Suprapubic skin (tissue), 3 donors: ENCODE measurements around the gene CDK18.

Source experiments
- CTCF ChIP-seq, 2 donors: fragments of 200-600 bp in 1 of 2; fragments of 450-650 bp in 1 of 2; sonication (generic) in 1 of 2; IDR thresholded peaks; one replicate each; pipeline ENCODE4 v1.5.1; 2016 to 2019; ENCODE audit warnings: antibody characterized with exemption in 2 of 2, mild to moderate bottlenecking in 1 of 2, moderate library complexity in 1 of 2
- POLR2A ChIP-seq, 2 donors: fragments of 450-650 bp; IDR thresholded peaks; one replicate each; pipeline ENCODE4 v1.6.1; 2017; ENCODE audit warnings: antibody characterized with exemption in 2 of 2, mild to moderate bottlenecking in 2 of 2, moderate library complexity in 2 of 2

DNA sequence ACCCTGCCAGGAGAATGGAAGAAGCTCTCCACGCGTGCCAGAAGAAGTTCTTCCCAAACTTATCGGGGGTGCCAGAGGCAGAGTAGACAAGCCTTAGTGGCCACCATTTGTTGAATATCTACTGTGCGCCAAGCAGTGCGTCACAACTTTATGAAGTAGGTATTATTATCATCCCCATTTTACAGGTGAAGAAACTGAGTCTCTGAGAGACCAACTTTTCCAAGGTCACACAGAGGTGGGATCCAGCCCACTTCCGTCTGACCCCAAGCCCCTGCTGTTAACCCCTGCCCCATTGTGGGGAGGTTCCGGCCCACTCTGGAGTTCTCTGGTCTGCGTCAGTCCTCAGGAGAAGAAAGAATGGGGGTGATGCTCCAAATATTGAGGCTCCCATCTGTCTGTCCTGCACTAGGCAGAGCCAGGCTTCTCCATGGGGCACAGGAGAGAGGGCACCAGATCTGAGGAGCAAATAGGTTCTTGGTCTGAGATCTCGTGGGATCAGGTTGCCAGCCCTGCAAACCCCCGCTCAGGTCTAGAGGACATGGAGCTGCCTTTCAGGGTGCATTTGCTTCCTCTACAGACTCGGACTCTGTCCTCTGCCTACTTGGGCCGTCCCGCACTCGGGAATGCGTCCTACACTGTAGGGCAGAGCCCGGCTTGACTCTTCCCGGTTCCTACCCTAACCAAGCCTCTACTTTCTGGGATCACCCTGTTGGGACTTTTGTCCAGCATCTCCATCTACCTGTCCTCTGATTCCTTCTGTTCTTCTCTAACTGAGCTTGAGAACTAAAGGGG is 2.1 kb downstream of the CDK18 start:
- TF ChIP-seq CTCF (IDR thresholded peaks at IDR 0.05) (no peak), POLR2A (IDR thresholded peaks at IDR 0.05) (no peak)
